Cardiac fibroblast (primary cell): ENCODE data around the gene UCMA.

Source experiments
- DNase-seq, 2 donors: peaks; one replicate each; pipeline versions ENCODE4 v3.0.0 to v3.0.0-alpha.2; 2010; ENCODE audit warnings: low read depth in 2 of 2
- H3K4me3 ChIP-seq, 2 donors: replicated peaks in 1 of 2; 1 replicate in 1 of 2; 2 replicates in 1 of 2; pipeline ENCODE4 v1.5.1; 2011; ENCODE audit warnings: low read depth in 2 of 2, low read length in 2 of 2, mild to moderate bottlenecking in 2 of 2, moderate library complexity in 1 of 2
- CTCF ChIP-seq: IDR thresholded peaks from one replicate; pipeline ENCODE4 v1.5.1; 2011; ENCODE audit warnings: low read depth, mild to moderate bottlenecking, low read length, inconsistent platforms

The UCMA gene

DNA sequence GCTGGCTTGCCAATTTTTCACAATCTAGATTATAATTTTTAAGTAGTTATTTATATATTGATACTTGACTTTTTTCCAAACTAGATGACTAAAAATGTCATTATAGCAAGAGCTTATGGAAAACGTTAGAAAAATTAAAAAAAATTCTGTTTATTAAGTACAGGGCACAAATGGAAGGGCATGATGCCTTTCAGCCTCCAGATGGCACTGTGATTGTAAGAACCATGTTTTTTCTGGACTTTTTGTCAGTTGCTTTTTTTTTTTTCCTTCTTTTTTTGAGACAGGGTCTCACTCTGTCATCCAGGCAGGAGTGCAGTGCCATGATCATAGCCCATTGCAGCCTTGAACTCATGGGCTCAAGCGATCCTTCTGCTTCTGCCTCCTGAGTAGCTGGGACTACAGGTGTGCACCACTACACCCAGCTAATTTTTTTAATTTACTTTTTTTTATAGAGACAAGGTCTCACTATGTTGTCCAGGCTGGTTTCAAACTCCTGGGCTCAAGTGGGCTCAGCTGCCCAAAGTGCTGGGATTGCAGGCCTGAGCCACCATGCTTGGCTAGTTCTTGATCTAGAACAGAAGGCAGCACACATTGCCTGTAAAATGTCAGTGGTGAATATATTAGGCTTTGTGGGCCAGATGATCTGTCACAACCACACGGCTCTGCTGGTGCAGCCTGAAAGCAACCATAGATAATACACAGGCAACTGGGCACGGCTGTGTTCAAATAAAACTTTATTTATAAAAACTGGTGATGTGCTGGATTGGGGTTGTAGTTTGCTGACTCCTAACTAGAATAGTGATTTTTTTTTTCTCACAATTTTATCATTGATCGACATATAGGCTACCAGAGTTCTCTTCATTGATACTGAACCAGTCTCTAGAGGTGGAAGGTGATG, 27.4 kb downstream of the UCMA start:
- peak; percentile 69 to 76 for DNase-seq
- no peak overlapping the region for H3K4me3 ChIP-seq
- peak; percentile 55 for TF ChIP-seq CTCF

- no peak overlapping the region for H3K4me3 ChIP-seq
- no peak for DNase-seq
- no peak for TF ChIP-seq CTCF
Observed at GRCh38 chr10:13206091-13206490, 28.1 kb downstream of the UCMA start.

- H3K4me3 ChIP-seq: no peak overlapping the region
- TF ChIP-seq CTCF: no peak
- DNase-seq: no peak
Observed at GRCh38 chr10:13201132-13201531, 33.0 kb downstream of the UCMA start.

- TF ChIP-seq CTCF: no peak
- no peak overlapping the region for H3K4me3 ChIP-seq
- peak in 1 of 2 donors; percentile 15 for DNase-seq
Observed at GRCh38 chr10:13195016-13195415, 39.2 kb downstream of the UCMA start.

GRCh38 chr10:13193637-13194036, 40.5 kb downstream of the UCMA start:
- TF ChIP-seq CTCF: no peak
- H3K4me3 ChIP-seq: no peak overlapping the region
- DNase-seq: peak in 1 of 2 donors; percentile 64

GRCh38 chr10:13191362-13191761, 42.8 kb downstream of the UCMA start:
- no peak for TF ChIP-seq CTCF
- no peak for DNase-seq
- no peak overlapping the region for H3K4me3 ChIP-seq
